CD4-positive, alpha-beta T cell treated with Interleukin-15 for 1 hour (primary cell): ENCODE data around the gene KCNK10.

Experiments
- DNase-seq: peaks from one replicate; pipeline ENCODE4 v3.0.0-alpha.2; 2020

KCNK10 gene

GRCh38 chr14:88323086-88323522, at the start of gene KCNK10:
TSS of gene KCNK10 (minus strand) at chr14:88323269. CDS start at chr14:88322798, 471 bp downstream.
- DNase-seq: no peak

GRCh38 chr14:88369496-88369895, 46.4 kb upstream of the KCNK10 start:
- DNase-seq: no peak

GRCh38 chr14:88364710-88365413, 41.8 kb upstream of the KCNK10 start:
- no peak for DNase-seq

- DNase-seq: no peak
These were observed 40.6 kb upstream of the KCNK10 start for GRCh38 chr14:88363644-88364043.

- DNase-seq: no peak
These were observed 36.4 kb upstream of the KCNK10 start for GRCh38 chr14:88359500-88359899.

GRCh38 chr14:88354358-88354757, 31.3 kb upstream of the KCNK10 start:
- no peak for DNase-seq

- no peak for DNase-seq
These were observed 29.6 kb upstream of the KCNK10 start for GRCh38 chr14:88352698-88353097.

- DNase-seq: no peak
These were observed 29.1 kb upstream of the KCNK10 start for GRCh38 chr14:88351966-88352691.

- DNase-seq: no peak
These were observed 25.5 kb upstream of the KCNK10 start for GRCh38 chr14:88348546-88348945.

GRCh38 chr14:88346048-88346639, 23.1 kb upstream of the KCNK10 start:
- DNase-seq: no peak

- no peak for DNase-seq
These were observed 19.9 kb upstream of the KCNK10 start for GRCh38 chr14:88342980-88343379.

GRCh38 chr14:88340357-88340756, 17.3 kb upstream of the KCNK10 start:
- no peak for DNase-seq

- no peak for DNase-seq
These were observed 10.0 kb upstream of the KCNK10 start for GRCh38 chr14:88333036-88333435.

- no peak for DNase-seq
These were observed 4.4 kb upstream of the KCNK10 start for GRCh38 chr14:88327497-88327896.

- no peak for DNase-seq
These were observed 3.5 kb upstream of the KCNK10 start for GRCh38 chr14:88326352-88327103.

- no peak for DNase-seq
These were observed 2.8 kb upstream of the KCNK10 start for GRCh38 chr14:88325883-88326282.

GRCh38 chr14:88324930-88325329, 1.9 kb upstream of the KCNK10 start:
- DNase-seq: no peak

GRCh38 chr14:88324491-88324890, 1.4 kb upstream of the KCNK10 start:
- no peak for DNase-seq

GRCh38 chr14:88323523-88324199, 592 bp upstream of the KCNK10 start:
- no peak for DNase-seq

- DNase-seq: no peak
These were observed 474 bp downstream of the KCNK10 start for GRCh38 chr14:88322504-88323085.

GRCh38 chr14:88321692-88322503, 1.2 kb downstream of the KCNK10 start:
- no peak for DNase-seq
